Hematopoietic multipotent progenitor cell treated with erythropoietin and hydrocortisone succinate and interleukin-3 and kit ligand, for 15 days (in vitro differentiated cells): ENCODE results near the gene CEP250.
"Not testable (repeated sequence)": the region's sequence is repeated elsewhere in the genome, so short reads cannot be mapped to it uniquely, and the experiment has no call there.

ENCODE experiments used
- DNase-seq: peaks from one replicate; pipeline ENCODE4 v3.0.0-alpha.2; 2015; ENCODE audit warnings: low spot score

Gene CEP250, protein sequence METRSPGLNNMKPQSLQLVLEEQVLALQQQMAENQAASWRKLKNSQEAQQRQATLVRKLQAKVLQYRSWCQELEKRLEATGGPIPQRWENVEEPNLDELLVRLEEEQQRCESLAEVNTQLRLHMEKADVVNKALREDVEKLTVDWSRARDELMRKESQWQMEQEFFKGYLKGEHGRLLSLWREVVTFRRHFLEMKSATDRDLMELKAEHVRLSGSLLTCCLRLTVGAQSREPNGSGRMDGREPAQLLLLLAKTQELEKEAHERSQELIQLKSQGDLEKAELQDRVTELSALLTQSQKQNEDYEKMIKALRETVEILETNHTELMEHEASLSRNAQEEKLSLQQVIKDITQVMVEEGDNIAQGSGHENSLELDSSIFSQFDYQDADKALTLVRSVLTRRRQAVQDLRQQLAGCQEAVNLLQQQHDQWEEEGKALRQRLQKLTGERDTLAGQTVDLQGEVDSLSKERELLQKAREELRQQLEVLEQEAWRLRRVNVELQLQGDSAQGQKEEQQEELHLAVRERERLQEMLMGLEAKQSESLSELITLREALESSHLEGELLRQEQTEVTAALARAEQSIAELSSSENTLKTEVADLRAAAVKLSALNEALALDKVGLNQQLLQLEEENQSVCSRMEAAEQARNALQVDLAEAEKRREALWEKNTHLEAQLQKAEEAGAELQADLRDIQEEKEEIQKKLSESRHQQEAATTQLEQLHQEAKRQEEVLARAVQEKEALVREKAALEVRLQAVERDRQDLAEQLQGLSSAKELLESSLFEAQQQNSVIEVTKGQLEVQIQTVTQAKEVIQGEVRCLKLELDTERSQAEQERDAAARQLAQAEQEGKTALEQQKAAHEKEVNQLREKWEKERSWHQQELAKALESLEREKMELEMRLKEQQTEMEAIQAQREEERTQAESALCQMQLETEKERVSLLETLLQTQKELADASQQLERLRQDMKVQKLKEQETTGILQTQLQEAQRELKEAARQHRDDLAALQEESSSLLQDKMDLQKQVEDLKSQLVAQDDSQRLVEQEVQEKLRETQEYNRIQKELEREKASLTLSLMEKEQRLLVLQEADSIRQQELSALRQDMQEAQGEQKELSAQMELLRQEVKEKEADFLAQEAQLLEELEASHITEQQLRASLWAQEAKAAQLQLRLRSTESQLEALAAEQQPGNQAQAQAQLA (N-terminal part only)

DNA sequence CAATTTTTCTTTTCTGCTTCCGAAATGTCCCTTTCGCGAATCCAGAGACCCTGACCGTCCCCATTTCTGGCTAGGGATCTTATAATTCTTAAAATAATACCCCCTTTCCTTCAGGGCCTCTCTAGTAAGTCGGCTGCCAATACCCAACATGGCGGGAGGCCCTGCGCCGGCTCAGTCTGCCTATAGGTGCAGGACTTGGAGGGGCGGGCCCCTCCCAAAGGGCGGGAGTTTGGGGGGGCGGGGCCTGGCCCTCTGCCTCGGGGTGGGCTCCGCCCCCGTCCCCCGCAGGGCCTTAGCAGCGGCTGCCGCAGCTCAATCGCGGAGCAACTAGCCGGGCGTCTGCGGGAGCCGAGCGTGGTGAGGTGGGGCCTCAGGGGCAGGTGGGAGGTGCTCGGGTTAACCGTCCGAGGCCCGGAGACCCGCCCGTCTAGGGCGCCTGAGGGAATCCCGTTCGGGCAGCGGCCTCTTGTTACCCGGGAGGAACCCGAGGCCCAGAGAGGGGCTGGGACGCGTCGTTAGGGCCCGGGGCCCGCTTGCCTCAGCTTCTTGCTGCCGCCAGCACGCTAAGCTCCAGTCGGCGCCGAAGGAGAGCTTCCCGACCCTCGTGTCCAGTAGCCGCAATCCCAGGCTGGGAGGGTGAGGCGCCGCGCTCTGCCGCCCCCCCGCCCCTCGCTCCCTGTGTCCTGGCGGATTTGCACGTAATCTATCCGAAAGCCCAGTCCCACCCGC, at the start of gene CEP250:
CEP250 (plus strand) TSS at position 718 of the 729 bp plus-strand sequence. CDS start 6,770 bp downstream, outside the sequence.
- DNase-seq: peak; percentile 94

DNA sequence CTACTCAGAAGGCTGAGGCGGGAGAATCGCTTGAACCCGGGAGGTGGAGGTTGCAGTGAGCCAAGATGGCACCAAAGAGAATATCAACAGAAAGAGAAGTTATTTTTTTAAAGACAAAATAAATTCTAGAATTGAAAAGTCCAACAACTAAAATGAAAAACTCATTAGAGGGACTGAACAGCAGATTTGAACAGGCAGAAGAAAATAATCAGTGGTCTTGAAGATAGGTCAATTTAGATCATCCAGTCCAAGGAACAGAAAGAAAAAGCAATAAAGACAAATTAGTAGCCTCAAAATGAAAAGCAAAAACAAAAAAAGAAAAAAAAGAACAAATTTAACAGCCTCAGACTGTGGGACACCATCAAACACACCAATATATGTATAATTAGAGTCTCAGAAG, 49.6 kb upstream of the CEP250 start:
- DNase-seq: no peak

DNA sequence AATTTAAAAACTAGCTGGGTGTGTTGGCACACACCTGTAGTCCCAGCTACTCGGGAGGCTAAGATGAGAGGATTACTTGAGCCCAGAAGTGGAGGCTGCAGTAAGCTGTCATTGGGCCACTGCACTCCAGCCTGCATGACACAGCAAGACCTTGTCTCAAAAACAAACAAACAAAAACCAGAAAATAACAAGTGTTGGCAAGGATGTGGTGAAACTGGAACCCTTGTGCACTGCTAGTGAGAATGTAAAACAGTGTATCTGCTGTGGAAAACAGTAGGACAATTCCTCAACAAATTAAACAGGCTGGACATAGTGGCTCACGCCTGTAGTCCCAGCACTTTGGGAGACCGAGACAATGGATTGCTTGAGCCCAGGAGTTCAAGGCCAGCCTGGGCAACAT, 47.1 kb upstream of the CEP250 start:
- no peak for DNase-seq

DNA sequence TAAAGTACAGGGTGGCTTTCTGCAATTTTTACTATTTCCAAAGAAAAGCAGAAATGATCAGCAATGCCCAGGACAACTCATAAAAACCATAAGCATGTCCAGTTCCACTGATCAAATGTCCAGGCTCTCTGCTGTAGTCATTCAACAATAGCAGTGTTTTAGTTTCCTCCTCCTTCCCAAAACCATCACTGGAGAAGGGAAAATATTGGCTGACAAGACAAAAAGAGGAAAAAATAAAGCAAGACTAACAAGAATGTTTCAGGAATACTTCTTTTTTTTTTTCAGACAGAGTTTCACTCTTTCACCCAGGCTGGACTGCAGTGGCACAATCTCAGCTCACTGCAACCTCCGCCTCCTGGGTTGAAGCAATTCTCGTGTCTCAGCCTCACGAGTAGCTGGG, 45.9 kb upstream of the CEP250 start:
- DNase-seq: no peak

GRCh38 chr20:35410613-35411012, 44.8 kb upstream of the CEP250 start:
- no peak for DNase-seq

GRCh38 chr20:35421322-35421721, 34.1 kb upstream of the CEP250 start:
- no peak for DNase-seq

- DNase-seq: no peak
Measured at GRCh38 chr20:35431621-35432429, 23.6 kb upstream of the CEP250 start.

DNA sequence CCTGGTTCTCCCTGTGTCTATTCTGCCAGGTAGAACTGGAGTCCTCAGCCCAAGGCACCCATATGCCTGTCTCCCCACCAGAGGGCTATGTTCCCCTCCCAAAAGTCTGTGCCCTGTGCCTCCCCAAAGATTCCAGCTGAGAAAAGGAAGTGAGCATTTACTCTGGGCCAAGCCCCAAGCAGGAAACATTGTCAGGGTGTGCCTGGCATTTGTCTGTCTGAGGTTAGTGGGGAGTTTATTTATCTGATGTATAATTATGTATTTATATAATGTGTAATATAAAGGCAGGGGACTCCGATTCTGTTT, 23.0 kb upstream of the CEP250 start:
- no peak for DNase-seq

DNA sequence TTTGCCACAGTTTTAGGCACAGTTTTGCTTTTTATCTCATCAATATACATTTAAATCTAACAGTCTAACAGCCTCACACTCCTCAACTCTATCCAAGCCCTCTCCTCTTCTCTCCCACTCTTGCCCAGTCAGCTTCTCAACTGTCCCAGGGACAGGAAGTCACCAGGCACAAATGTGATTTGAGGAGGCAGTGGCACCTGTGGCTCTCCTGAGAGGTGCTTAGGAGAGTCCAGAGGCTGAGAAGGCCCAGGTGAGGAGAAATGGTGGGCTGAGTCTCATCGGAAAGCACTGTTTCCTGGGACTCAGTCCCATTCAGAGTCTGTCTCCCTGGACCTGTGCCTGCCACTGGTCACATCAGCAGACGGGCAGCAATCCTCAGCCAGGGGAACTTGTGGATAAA, 22.1 kb upstream of the CEP250 start:
- no peak for DNase-seq

DNA sequence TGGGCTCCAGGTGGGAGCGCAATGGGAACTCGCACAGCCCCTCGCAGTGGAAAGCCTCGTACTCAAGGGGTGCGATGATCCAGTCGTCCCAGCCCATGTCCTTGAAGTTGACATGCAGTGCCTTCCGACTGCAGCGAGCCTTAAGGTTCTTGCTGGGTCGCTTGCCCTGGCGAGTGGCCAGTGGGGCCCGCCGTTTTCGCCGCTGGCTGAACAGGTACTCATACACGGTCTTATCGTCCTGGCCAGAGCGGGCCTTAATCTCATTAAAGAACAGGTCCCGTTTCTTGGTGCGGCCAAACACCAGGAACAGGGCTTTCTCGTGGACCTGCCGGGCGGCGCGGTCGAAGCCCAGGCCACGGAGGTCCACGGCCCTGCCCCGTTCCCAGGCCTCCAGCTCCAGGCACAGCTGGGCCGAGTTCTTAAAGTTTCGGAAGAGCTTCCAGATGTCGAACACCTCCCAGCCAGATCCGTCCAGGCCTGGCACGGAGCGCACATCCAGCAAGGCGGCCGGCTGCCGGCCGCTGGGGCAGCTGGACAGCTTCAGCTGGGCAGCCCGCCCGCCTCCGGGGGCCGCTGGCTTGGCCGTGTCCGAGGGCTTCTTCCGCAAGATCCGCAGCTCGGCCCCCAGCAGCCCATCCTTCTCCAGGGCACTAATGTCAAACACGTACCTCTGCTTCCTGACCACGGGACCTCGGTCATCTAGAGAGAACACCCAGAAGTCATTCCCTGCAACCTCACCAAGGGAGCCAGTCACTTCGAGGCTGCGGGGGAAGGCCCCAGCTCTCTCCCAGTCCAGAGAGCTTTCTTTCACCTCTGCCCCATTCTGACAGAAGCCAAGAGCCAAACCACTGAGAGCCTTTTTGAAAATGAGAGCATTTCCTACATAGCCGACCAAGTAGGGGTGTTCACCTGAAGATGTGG, 21.1 kb upstream of the CEP250 start:
- DNase-seq: no peak

- DNase-seq: no peak
Measured at GRCh38 chr20:35436177-35436573, 19.2 kb upstream of the CEP250 start.

DNA sequence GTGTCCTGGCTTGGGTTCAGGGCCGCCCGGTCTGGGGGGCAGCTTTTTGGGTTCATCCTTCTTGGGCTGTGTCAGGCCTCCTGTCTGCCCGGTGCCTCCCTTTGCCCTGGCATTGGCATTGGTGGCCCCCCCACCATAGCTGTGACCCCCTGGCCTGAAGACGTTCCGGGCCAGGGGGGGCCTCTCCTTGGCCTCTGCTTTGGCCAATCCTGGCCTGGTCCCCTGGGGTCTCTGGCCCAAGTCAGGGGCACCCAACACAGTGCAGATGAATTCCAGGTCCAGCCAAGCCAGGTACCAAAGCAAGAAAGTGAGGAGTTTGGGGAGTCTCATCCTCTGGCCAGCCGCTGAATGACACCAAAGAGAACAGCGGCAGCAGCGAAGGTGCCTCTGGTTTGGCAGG, 17.8 kb upstream of the CEP250 start:
- DNase-seq: no peak

DNA sequence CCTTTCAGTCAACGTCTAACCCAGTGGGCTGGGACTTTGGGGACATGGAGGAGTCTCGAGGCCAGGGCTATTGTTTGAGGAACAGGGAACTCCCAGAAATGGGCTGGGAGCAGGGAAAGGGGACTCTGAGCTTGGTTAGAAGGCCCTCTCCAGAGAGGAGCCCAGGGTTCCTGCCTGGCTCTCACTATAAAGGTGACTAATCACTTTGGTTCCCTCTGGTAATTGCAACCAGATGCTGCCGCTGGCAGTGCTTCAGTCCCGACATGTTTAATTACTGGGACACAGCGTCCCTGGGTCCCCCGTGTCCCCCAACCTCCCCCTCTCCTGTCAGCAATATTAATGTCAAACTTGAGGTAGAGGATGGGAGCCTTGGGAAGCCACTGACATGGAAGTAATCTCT, 12.4 kb upstream of the CEP250 start:
- DNase-seq: no peak

DNA sequence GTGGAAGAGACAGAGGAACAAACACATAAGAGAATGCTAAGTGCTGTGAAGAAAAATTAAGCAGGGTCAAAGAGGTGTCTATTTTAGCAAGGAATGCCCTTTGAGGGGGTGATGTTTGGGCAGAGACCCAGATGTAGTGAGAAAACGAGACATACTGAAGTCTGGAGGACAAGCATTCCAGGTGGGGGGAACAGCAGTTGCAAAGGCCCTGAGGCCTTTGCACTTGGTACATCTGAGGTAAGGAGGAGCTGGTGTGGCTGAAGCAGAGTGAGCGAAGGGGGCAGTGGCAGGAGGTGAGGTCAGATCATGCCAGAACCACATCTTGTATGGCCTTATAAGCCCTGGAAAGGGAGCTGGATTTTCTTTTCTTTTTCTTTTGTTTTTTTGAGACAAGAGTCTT, 11.2 kb upstream of the CEP250 start:
- DNase-seq: no peak

DNA sequence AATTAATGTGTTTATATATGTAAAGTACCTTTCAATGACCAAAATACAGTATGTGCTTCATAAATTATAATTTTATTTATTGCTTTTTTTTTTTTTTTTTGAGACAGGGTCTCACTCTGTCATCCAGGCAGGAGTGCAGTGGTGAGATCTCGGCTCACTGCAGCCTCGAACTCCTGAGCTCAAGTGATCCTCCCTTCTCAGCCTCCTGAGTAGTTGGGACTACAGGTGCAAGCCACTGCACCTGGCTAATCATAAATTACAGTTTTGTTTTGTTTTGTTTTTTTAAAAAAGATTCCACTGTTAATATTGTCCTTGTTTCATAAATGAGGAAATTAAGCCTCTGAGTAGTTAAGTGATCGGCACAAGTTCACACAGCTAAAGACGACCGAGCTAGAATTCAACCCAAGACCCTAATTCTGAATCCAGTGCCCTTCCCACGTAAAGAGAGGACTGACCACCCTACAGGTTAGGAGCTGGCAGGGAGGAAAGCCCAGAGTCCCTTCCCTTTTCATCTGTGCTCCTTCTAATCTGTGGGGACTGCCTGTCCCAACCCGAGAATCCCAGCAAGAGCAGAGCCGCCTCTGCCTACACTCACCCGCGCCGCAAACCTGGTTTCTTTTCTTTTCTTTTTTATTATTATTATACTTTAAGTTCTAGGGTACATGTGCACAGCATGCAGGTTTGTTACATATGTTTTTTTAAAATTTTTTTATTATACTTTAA, 8.9 kb upstream of the CEP250 start:
- DNase-seq: no peak

- peak; percentile 86 for DNase-seq
Measured at GRCh38 chr20:35447082-35447789, 8.2 kb upstream of the CEP250 start.

DNA sequence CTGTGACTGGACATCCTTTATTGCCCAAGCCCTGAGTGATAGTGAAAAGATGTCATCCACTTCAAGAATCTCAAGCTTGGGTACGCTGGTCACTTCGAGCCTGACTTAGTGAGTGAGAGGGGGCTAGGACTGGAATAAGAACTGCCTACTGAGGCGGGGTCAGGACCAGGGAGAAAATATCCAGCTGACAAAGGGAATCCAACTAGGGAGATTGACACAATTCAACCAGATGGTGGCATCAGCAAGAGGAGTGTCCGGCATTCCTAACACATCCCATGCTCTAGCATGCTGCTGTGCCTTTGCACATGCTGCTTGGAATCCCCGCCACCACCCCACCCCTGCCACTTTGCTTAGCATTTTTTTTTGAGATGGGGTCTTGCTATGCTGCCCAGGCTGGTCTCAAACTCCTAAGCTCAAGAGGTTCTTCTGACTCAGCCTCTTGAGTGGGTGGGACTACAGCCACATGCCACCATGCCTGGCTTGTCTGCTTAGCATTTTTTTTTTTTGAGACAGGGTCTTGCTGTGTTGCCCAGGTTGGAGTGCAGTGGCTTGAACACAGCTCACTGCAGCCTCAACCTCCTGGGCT, 6.5 kb upstream of the CEP250 start:
- DNase-seq: no peak

DNA sequence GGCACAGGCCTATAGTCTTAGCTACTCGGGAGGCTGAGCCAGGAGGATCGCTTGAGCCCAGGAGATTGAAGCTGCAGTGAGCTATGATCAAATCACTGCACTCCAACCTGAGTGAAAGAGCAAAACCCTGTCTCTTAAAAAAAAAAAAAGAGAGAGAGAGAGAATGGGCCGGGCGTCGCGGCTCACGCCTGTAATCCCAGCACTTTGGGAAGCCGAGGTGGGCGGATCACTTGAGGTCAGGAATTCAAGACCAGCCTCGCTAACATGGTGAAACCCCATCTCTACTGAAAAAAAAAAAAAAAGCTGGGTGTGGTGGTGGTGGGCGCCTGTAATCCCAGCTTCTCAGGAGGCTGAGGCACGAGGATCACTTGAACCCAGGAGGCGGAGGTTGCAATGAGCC, 5.5 kb upstream of the CEP250 start:
- DNase-seq: not testable (repeated sequence)
